Activated naive CD4-positive, alpha-beta T cell treated with anti-CD3 and anti-CD28 coated beads, Interleukin-2, amount 50 U/mL, for 72 hours (primary cell): ENCODE data around the gene CDK3. TPM values are rescaled to one million over a fixed set of nuclear protein-coding genes. Genes with fewer than 3 reads are reported as not detected.

Source experiments
- ATAC-seq, 2 donors: fragments of 150-1000 bp; cut with Tn5 transposase; 2 replicates each; pipeline ENCODE4 v1.10.0; 2021; ENCODE audit warnings: mild to moderate bottlenecking in 2 of 2, moderate library complexity in 2 of 2
- DNase-seq, 2 donors: peaks; one replicate each; pipeline ENCODE4 v3.0.0; 2021 to 2022; ENCODE audit warnings: low spot score in 2 of 2
- H3K27ac Mint-ChIP-seq, 2 donors: one replicate each; pipeline ENCODE4 v1.8.0; 2022; ENCODE audit warnings: mild to moderate bottlenecking in 2 of 2, mixed read lengths in 2 of 2
- H3K36me3 Mint-ChIP-seq, 2 donors: one replicate each; pipeline ENCODE4 v1.8.0; 2022; ENCODE audit warnings: mixed read lengths in 2 of 2
- H3K9me3 Mint-ChIP-seq, 2 donors: one replicate each; pipeline ENCODE4 v1.8.0; 2022; ENCODE audit warnings: mixed read lengths in 2 of 2
- total RNA-seq, 2 donors: library from RNA; stranded (reverse); gene quantifications; one replicate each; pipeline ENCODE4 v1.2.3, GENCODE V29; 2022

The CDK3 gene
- total RNA-seq, 2 donors from 2014 or later, result 6.9 to 8.3 TPM

GRCh38 chr17:76007131-76007849 is 6.6 kb downstream of the CDK3 start:
- ATAC-seq (no peak), DNase-seq (no peak)
- H3K36me3 Mint-ChIP-seq, result no peaks in the 10 kb centered on the region
- H3K27ac Mint-ChIP-seq, result no peak overlapping the region
- no peaks in the 10 kb centered on the region for H3K9me3 Mint-ChIP-seq

GRCh38 chr17:76007850-76008165 is 7.2 kb downstream of the CDK3 start:
- Mint-ChIP-seq H3K27ac (no peak overlapping the region), H3K36me3 (no peaks in the 10 kb centered on the region), H3K9me3 (no peaks in the 10 kb centered on the region)
- no peak for ATAC-seq
- DNase-seq, result no peak

- H3K9me3 Mint-ChIP-seq, result no peaks in the 10 kb centered on the region
- ATAC-seq, result no peak
- DNase-seq, result no peak
- H3K36me3 Mint-ChIP-seq, result no peaks in the 10 kb centered on the region
- H3K27ac Mint-ChIP-seq, result no peak overlapping the region
Measured at GRCh38 chr17:76008208-76008607, 7.6 kb downstream of the CDK3 start.

GRCh38 chr17:76008630-76009425 is 8.2 kb downstream of the CDK3 start:
- DNase-seq (no peak), ATAC-seq (no peak)
- H3K9me3 Mint-ChIP-seq, result no peaks in the 10 kb centered on the region
- H3K36me3 Mint-ChIP-seq, result no peaks in the 10 kb centered on the region
- H3K27ac Mint-ChIP-seq, result peak overlapping the region in 1 of 2 donors; percentile 57

GRCh38 chr17:76009447-76009846 is 8.8 kb downstream of the CDK3 start:
- ATAC-seq (no peak), DNase-seq (no peak)
- no peaks in the 10 kb centered on the region for H3K9me3 Mint-ChIP-seq
- no peaks in the 10 kb centered on the region for H3K36me3 Mint-ChIP-seq
- peak overlapping the region; percentile 19 to 57 for H3K27ac Mint-ChIP-seq

GRCh38 chr17:76009969-76010661 is 9.5 kb downstream of the CDK3 start:
- ATAC-seq, result no peak
- no peak for DNase-seq
- Mint-ChIP-seq H3K27ac (peak overlapping the region in 1 of 2 donors; percentile 34), H3K36me3 (no peaks in the 10 kb centered on the region), H3K9me3 (no peaks in the 10 kb centered on the region)

GRCh38 chr17:76011951-76012350 is 11.3 kb downstream of the CDK3 start:
- DNase-seq, result no peak
- no peaks in the 10 kb centered on the region for H3K9me3 Mint-ChIP-seq
- H3K27ac Mint-ChIP-seq, result no peak overlapping the region
- no peak for ATAC-seq
- no peaks in the 10 kb centered on the region for H3K36me3 Mint-ChIP-seq

GRCh38 chr17:76013377-76013932 is 12.8 kb downstream of the CDK3 start:
- H3K36me3 Mint-ChIP-seq, result no peaks in the 10 kb centered on the region
- ATAC-seq (no peak), DNase-seq (no peak)
- H3K27ac Mint-ChIP-seq, result peak overlapping the region in 1 of 2 donors; percentile 54
- no peaks in the 10 kb centered on the region for H3K9me3 Mint-ChIP-seq

- DNase-seq (peak; percentile 79 to 84), ATAC-seq (peak; percentile 98)
- Mint-ChIP-seq H3K27ac (peak overlapping the region in 1 of 2 donors; percentile 54), H3K9me3 (no peaks in the 10 kb centered on the region), H3K36me3 (no peaks in the 10 kb centered on the region)
Measured at GRCh38 chr17:76014100-76014924, 13.7 kb downstream of the CDK3 start.

- no peaks in the 10 kb centered on the region for H3K9me3 Mint-ChIP-seq
- H3K36me3 Mint-ChIP-seq, result no peaks in the 10 kb centered on the region
- DNase-seq (no peak), ATAC-seq (no peak)
- H3K27ac Mint-ChIP-seq, result no peak overlapping the region
Measured at GRCh38 chr17:76014925-76015261, 14.2 kb downstream of the CDK3 start.

- no peak overlapping the region for H3K27ac Mint-ChIP-seq
- no peak for ATAC-seq
- H3K36me3 Mint-ChIP-seq, result no peaks in the 10 kb centered on the region
- DNase-seq, result no peak
- no peaks in the 10 kb centered on the region for H3K9me3 Mint-ChIP-seq
Measured at GRCh38 chr17:76017481-76018339, 17.1 kb downstream of the CDK3 start.

- Mint-ChIP-seq H3K9me3 (no peaks in the 10 kb centered on the region), H3K36me3 (no peaks in the 10 kb centered on the region), H3K27ac (peak overlapping the region in 1 of 2 donors; percentile 76)
- no peak for ATAC-seq
- DNase-seq, result no peak
Measured at GRCh38 chr17:76018340-76018680, 17.7 kb downstream of the CDK3 start.

- DNase-seq (no peak), ATAC-seq (no peak)
- Mint-ChIP-seq H3K27ac (peak overlapping the region in 1 of 2 donors; percentile 76), H3K9me3 (no peaks in the 10 kb centered on the region), H3K36me3 (no peaks in the 10 kb centered on the region)
Measured at GRCh38 chr17:76018801-76019200, 18.1 kb downstream of the CDK3 start.

- H3K9me3 Mint-ChIP-seq, result no peaks in the 10 kb centered on the region
Measured at GRCh38 chr17:76019833-76020467, 19.3 kb downstream of the CDK3 start.

GRCh38 chr17:76022285-76022684 is 21.6 kb downstream of the CDK3 start:
- no peaks in the 10 kb centered on the region for H3K36me3 Mint-ChIP-seq
- H3K27ac Mint-ChIP-seq, result no peak overlapping the region
- H3K9me3 Mint-ChIP-seq, result no peaks in the 10 kb centered on the region
- DNase-seq (no peak), ATAC-seq (no peak)

More at GRCh38 chr17:76019833-76020467, 19.3 kb downstream of the CDK3 start:
- ATAC-seq (no peak), DNase-seq (no peak)
- H3K27ac Mint-ChIP-seq, result peak overlapping the region; percentile 33 to 88
- H3K36me3 Mint-ChIP-seq, result no peaks in the 10 kb centered on the region
